Natural killer cell (primary cell): ENCODE measurements around the gene CPLX1. TPM values are rescaled to one million over a fixed set of nuclear protein-coding genes. Genes with fewer than 3 reads are reported as not detected.

Experiments used
- ATAC-seq, 3 donors: fragments of 150-1000 bp in 2 of 3; fragments of 200-7000 bp in 1 of 3; cut with Tn5 transposase; 1 replicate in 1 of 3; 2 replicates in 2 of 3; pipeline ENCODE4 v1.10.0; 2021; ENCODE audit warnings: mild to moderate bottlenecking in 2 of 3, moderate library complexity in 2 of 3
- DNase-seq, 2 donors: peaks; one replicate each; pipeline versions ENCODE4 v3.0.0 to v3.0.0-alpha.2; 2013 to 2021; ENCODE audit warnings: mixed read lengths in 1 of 2
- H3K27ac ChIP-seq: one replicate; pipeline ENCODE4 v1.5.1; 2013; ENCODE audit warnings: mild to moderate bottlenecking, low read length
- H3K27me3 ChIP-seq: one replicate; pipeline ENCODE4 v1.6.1; 2013; ENCODE audit warnings: low read length; ENCODE audit not compliant: control insufficient read depth, insufficient read depth
- H3K36me3 ChIP-seq: one replicate; pipeline ENCODE4 v1.6.1; 2013; ENCODE audit warnings: low read length; ENCODE audit not compliant: control insufficient read depth, insufficient read depth
- H3K4me1 ChIP-seq: one replicate; pipeline ENCODE4 v1.6.1; 2013; ENCODE audit warnings: low read length; ENCODE audit not compliant: control insufficient read depth, insufficient read depth
- H3K4me3 ChIP-seq: one replicate; pipeline ENCODE4 v1.5.1; 2013; ENCODE audit warnings: low read length
- H3K9me3 ChIP-seq: one replicate; pipeline ENCODE4 v1.6.1; 2013; ENCODE audit warnings: low read length; ENCODE audit not compliant: control insufficient read depth, insufficient read depth
- H3K27ac Mint-ChIP-seq, 2 donors: one replicate each; pipeline ENCODE4 v1.8.0; 2022; ENCODE audit warnings: mild to moderate bottlenecking in 2 of 2, mixed read lengths in 2 of 2, moderate library complexity in 1 of 2
- H3K27me3 Mint-ChIP-seq, 2 donors: one replicate each; pipeline ENCODE4 v1.8.0; 2022; ENCODE audit warnings: low read depth in 2 of 2, mixed read lengths in 2 of 2
- H3K36me3 Mint-ChIP-seq: one replicate; pipeline ENCODE4 v1.8.0; 2022; ENCODE audit warnings: mixed read lengths
- H3K4me1 Mint-ChIP-seq, 2 donors: one replicate each; pipeline ENCODE4 v1.8.0; 2022; ENCODE audit warnings: mixed read lengths in 2 of 2
- H3K4me3 Mint-ChIP-seq: one replicate; pipeline ENCODE4 v1.8.0; 2022; ENCODE audit warnings: mild to moderate bottlenecking, moderate library complexity, mixed read lengths
- H3K9me3 Mint-ChIP-seq, 2 donors: one replicate each; pipeline ENCODE4 v1.8.0; 2022; ENCODE audit warnings: mixed read lengths in 2 of 2
- WGBS: methylation state at CpG from one replicate; pipeline ENCODE4 v1.1.7; 2013; ENCODE audit warnings: missing lambda C conversion rate; ENCODE audit not compliant: insufficient coverage; 5-methylcytosine and 5-hydroxymethylcytosine counted together
- intact Hi-C: fragments of 100-400 bp; cut with micrococcal nuclease; formaldehyde crosslinking; loops from one replicate; pipeline ENCODE4 v1.14.2; 2022
- total RNA-seq, 4 donors: library from RNA; stranded (reverse); fragments of 120-200 nt in 1 of 4; gene quantifications; one replicate each; pipeline versions ENCODE4 v1.2.3 to v1.2.4, GENCODE V29; 2013 to 2022
- TF ChIP-seq, protein P1 (sequence below): fragments of 200-600 bp; IDR thresholded peaks from one replicate; pipeline ENCODE4 v1.8.0; 2022; ENCODE audit warnings: antibody characterized with exemption

CPLX1 gene
- total RNA-seq, 3 donors from 2014 or later (not counting 1 experiment from before 2014, with no cell fraction given), result not detected

DNA sequence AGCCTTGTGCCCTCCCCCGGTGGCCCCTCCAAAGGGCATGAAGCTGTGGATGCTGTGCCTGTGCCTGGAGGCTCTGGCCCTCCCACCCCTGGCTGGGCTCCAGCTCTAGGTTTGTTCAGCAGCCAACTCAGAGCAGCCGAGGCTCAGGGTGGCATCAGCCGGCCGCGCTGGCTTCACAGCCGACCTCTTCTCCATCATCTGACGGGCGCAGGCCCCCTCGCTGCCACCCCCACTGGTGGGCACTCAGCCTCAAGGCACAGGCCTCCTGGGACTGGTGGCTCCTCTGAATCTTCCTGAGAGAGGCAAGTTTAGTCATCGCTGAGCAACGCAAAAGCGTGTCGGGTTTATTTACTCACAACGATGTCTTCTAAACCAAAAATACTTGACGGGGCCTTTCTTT lies 74.3 kb downstream of the CPLX1 start:
- Mint-ChIP-seq H3K27me3 (no peaks in the 10 kb centered on the region), H3K9me3 (no peaks in the 10 kb centered on the region), H3K4me3 (no peak overlapping the region), H3K4me1 (peaks cover 11 to 16% of the 10 kb centered on the region in 2 donors), H3K27ac (peak overlapping the region in 1 of 2 donors; percentile 29), H3K36me3 (no peaks in the 10 kb centered on the region)
- Histone ChIP-seq H3K27me3 (no peaks in the 10 kb centered on the region), H3K36me3 (no peaks in the 10 kb centered on the region), H3K9me3 (no peaks in the 10 kb centered on the region), H3K4me3 (no peak overlapping the region), H3K27ac (no peak overlapping the region), H3K4me1 (no peaks in the 10 kb centered on the region)
- no peak for ATAC-seq
- WGBS, result 96% methylated on average over 15 of the region's 15 CpGs
- DNase-seq, result no peak
- intact Hi-C loops, result no loop called here
- TF ChIP-seq, protein P1, sequence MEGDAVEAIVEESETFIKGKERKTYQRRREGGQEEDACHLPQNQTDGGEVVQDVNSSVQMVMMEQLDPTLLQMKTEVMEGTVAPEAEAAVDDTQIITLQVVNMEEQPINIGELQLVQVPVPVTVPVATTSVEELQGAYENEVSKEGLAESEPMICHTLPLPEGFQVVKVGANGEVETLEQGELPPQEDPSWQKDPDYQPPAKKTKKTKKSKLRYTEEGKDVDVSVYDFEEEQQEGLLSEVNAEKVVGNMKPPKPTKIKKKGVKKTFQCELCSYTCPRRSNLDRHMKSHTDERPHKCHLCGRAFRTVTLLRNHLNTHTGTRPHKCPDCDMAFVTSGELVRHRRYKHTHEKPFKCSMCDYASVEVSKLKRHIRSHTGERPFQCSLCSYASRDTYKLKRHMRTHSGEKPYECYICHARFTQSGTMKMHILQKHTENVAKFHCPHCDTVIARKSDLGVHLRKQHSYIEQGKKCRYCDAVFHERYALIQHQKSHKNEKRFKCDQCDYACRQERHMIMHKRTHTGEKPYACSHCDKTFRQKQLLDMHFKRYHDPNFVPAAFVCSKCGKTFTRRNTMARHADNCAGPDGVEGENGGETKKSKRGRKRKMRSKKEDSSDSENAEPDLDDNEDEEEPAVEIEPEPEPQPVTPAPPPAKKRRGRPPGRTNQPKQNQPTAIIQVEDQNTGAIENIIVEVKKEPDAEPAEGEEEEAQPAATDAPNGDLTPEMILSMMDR, result no peak

DNA sequence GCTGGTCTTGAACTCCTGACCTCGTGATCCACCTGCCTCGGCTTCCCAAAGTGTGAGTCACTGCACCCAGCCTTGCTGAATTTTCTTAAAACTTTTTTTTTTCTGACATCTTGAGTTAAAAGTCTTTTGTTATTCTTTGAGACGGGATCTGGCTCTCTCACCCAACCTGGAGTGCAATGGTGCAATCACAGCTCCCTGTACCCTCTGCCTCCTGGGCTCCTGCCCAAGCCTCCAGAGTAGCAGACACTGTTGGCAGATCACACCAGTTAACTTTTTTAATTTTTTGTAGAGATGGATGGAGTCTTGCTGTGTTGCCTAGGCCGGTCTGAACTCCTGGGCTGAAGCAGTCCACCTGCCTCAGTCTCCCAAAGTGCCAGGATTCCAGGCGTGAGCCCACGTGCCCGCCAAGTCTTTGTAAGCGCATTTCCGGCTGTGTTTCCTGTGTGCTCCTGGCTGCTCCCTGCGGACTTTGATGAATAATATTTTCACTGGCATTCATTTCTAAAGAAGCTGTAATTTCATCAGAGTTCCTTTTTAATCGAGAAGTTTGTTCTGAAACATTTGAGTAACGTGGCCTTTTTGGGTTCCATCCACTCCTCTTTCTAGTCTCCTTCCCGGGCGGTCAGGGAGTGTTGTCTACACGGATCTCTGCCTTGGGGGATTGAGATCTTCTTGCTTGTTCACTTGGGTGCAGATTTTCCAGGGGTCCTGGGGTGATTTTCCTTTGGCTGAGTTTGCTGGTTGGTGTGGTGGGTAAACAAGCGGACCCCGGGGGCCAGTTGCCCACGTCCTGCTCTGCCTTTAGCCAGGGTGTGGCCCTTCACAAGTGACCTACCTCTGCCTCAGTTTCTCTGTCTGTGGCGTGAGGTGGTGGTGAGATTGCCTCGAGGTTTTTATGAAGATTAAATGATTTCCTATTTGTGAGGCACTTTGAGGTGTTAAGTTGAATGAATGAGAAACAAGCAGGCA lies 75.9 kb downstream of the CPLX1 start:
- Histone ChIP-seq H3K27me3 (no peaks in the 10 kb centered on the region), H3K4me3 (no peak overlapping the region), H3K4me1 (no peaks in the 10 kb centered on the region), H3K27ac (no peak overlapping the region), H3K36me3 (no peaks in the 10 kb centered on the region), H3K9me3 (no peaks in the 10 kb centered on the region)
- 96% methylated on average over 20 of the region's 20 CpGs for WGBS
- Mint-ChIP-seq H3K27me3 (no peaks in the 10 kb centered on the region), H3K4me1 (peaks cover 11 to 12% of the 10 kb centered on the region in 2 donors), H3K36me3 (no peaks in the 10 kb centered on the region), H3K4me3 (no peak overlapping the region), H3K9me3 (no peaks in the 10 kb centered on the region), H3K27ac (no peak overlapping the region)
- TF ChIP-seq, protein P1, result no peak
- DNase-seq (no peak), ATAC-seq (no peak)
- intact Hi-C loops, result no loop called here

DNA sequence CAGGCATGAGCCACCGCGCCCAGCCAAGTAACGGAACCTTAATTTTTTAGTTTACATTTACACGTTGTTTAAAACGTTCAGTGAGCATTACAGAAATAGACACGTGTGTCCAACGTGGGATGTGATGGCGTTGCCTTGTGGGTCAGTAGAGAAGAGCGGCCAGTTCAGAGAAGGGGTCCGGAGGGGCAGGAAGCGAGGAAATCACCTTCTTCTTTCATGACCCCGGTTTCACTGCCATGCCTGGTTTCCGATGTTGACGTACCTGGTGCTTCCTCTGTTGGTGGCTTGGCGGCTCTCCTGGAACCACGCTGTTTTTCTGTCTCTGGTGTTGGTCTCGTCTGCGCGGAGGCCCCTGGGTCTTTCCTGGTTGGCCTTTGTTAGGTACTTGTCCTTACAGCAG lies 77.5 kb downstream of the CPLX1 start:
- no peak for DNase-seq
- Histone ChIP-seq H3K4me3 (no peak overlapping the region), H3K9me3 (no peaks in the 10 kb centered on the region), H3K27me3 (no peaks in the 10 kb centered on the region), H3K4me1 (no peaks in the 10 kb centered on the region), H3K27ac (no peak overlapping the region), H3K36me3 (no peaks in the 10 kb centered on the region)
- TF ChIP-seq, protein P1, result no peak
- H3K27me3 Mint-ChIP-seq, result no peaks in the 10 kb centered on the region
- no peaks in the 10 kb centered on the region for H3K9me3 Mint-ChIP-seq
- H3K27ac Mint-ChIP-seq, result peak overlapping the region in 1 of 2 donors; percentile 49
- H3K4me1 Mint-ChIP-seq, result peaks cover 12 to 14% of the 10 kb centered on the region in 2 donors
- no peak for ATAC-seq
- intact Hi-C loops, result no loop called here
- 94% methylated on average over 19 of the region's 19 CpGs for WGBS
- H3K4me3 Mint-ChIP-seq, result no peak overlapping the region
- no peaks in the 10 kb centered on the region for H3K36me3 Mint-ChIP-seq
